GM21717 (cell line): ENCODE data around the gene HOMER1.

Experiments used
- ATAC-seq: cut with Tn5 transposase; IDR thresholded peaks from one replicate; pipeline ENCODE4 v1.9.1; 2021; ENCODE audit warnings: mild to moderate bottlenecking, moderate library complexity; ENCODE audit not compliant: unreplicated experiment

Gene HOMER1

DNA sequence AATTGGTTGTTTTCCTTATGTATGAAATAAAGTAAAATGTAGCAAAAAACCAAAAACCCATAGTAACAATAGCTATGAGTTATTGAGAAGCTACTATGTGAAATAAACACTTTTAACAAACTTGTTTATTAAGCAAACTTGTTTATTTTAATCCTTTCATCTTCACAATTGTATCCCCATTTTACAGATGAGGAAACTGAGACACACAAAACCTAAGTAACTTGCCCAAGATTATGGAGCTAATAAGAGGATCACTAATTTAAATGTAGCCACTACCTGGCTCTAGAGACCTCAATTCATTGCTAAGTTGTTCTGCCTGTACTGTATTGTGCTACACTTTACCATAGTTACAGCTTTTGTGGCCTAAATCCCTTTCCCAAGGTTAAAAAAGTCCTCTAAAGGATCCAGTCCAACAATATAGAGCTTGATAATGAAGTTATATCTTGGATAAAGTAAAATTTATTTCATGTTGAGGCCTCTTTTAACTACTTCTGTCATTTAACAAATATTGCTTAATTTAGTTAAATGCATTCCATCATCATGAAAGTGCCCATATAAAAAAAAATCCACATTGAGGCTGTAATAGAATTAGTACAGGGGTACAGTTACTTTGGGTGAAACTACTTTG lies 22.1 kb downstream of the HOMER1 start:
- ATAC-seq, result no peak

DNA sequence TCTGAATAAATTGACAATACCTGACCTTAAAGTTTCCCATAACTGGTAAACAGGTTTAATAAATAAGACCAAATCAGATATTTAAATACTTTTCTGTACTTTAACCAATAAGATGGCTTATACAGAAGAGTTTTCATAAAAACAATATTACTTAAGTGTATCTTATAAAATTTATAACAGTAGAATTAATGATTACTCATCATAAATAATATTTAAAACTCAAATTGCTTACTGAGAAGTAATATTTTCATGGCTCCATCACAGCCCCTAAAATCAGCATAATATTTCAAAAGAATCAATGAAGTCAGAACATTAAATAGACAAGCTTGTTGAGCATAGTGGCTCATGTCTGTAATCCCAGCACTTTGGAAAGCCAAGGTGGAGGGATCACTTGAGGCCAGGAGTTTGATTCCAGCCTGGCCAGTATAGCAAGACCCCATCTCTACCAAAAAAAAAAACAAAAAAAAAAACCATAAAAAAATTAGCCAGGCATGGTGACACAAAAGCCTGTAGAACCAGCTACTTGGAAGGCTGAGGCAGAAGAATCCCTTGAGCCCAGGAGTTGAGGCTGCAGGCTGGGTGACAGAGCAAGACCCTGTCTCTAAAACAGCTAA lies 23.5 kb downstream of the HOMER1 start:
- ATAC-seq, result no peak

DNA sequence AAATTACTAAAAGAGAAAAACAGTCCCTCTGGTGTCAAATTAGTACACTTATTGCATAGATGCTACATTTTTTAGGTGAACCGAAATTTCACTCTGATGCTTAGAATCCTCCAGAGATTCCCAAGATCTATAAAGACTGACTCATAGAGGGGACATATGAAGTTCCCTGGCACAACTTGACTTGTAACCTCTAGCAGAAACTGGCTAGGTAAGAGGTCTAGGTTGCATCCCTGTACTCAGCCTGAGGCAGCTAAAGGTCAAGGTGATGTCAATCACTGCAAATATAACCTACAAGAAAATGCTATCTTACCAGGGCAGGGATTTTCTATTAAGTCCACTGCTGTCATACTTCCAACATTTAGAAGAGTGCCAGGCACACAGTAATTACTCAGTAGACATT lies 24.2 kb downstream of the HOMER1 start:
- no peak for ATAC-seq

DNA sequence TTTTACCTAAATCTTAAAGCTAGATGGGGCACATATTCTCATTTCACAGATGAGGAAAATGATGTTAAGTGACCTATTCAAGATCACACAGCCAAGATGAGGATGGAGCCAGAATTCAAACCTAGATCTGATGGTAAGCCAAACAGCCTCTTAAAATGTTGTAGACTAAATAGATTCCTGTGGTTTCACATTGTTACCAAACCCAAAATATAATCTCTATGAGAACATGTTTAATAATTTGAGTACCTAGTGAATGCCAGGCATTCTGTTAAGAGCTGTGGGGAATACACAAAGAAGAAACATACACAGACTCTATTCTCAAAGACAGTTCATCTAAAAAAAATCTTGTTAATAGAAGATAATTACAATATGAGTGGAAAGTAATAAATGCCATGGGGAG lies 25.2 kb downstream of the HOMER1 start:
- no peak for ATAC-seq

DNA sequence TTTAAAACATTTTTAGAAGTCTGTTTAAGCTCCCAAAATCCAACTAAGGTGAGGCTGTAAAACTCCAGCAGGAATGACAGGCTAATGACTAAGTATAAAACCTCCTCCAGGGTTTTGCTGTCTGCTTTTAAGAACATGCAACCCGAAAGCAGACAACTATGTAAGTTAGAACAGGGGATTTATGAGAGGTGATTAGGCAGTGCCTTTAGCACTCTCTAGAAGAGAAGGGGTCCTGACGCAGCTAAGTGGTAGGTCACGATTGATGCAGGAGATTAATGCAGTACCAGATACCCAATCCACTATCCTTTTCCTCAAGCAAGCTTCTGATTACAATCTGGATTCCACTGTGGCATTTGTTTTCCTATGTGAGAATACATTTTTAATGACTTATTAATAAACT lies 25.9 kb downstream of the HOMER1 start:
- ATAC-seq, result no peak

DNA sequence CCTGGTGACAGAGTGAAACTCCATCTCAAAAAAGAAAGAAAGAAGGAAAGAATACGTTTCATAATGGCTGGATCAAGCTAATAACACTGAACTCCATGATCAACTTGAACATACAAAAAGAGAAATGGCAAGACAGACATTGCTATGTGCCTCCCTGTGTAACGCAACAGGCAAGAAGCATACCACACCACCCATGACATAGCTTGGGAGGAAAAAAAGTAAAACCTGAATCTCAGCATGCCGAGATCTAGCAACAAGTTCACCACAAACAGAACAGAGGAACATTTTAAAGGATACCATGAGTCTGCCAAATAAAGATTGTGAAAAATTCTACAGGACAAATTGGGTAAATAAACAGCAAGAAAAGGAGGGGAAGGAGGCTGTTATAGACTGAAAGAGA lies 26.7 kb downstream of the HOMER1 start:
- ATAC-seq, result no peak

DNA sequence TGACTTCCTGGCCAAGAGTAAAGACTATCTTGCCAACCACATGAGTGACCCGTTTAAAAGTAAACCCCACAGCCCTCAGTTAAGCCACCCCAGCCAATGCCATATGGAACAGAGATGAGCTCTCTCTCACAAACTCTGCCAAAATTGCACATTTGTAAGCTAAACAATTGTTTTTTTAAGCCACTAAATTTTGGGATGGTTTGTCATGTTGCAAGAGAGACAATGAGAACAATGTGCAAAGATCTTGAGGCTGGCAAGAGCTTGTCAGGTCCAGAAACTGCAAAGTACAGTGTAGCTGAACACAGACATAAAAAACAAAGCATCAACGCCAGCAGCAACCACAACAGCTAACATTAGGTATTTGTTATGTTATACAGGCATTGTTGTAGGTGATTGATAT lies 27.8 kb downstream of the HOMER1 start:
- ATAC-seq, result no peak

DNA sequence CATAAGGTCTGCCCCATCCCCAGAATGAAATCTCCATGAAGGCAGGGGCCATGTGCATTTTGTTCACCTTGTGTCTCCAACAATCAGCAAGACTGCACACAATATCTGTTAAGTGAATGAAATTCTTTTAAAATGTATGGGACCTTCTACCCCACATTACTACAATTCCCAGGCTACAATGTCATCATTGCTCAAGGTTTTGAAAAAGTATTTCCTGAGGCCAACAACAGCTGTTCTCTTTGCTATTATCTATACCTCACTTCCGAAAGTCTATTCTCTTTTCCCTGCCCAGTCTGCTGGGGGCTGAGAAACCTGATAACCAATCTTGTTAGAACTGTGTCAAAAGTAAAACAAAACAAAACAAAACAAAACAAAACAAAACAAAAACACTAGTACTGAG lies 29.2 kb downstream of the HOMER1 start:
- ATAC-seq, result no peak

DNA sequence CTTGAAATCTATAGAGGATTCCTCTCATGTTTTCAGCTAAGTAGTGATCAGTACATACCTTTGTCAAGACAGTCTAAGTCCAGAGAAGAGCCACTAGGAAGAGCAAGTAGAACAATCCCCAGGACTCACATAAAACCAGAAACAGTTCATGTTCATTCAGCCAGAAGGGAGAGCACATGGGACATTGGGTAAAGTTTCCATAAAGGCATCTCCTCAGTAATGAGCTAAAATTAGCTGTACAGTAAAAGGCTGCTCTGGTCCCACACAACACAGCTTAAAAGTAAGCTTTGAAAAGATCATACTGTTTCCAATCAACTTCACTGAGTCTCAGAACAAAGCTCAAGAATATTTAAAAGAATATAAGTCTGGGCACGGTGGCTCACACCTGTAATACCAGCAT lies 32.4 kb downstream of the HOMER1 start:
- no peak for ATAC-seq

DNA sequence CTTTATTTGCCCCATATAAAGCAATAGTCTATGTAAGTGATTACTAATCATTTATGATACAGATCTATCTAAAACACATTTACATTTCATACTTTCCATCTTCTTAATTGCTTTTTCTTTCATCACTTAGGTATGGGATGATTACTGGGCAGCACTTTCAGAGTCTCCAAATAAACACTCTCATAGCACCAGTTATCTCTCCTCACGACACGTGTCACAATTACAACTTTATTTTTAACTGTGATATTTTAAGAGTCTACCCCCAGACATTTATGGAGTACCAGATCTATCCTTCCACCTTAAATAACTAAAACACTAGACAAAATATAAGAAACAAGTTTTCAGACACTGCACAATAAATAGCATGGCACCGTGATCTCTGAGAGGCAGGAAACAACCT lies 32.9 kb downstream of the HOMER1 start:
- no peak for ATAC-seq

DNA sequence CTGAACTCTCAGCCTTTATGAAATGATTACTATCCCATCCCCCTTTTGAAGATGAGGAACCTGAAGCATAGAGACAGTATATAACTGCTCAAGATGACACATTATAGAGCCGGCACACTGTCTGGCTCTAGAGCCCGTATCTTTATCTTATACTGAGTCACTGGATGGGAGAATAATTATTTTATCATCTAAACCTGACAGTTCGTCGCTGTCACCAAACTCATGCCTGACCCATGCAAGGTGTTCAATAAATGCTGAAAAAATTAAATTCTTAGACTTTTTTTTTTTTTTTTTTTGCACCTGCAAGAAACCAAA lies 38.8 kb downstream of the HOMER1 start:
- ATAC-seq, result no peak

DNA sequence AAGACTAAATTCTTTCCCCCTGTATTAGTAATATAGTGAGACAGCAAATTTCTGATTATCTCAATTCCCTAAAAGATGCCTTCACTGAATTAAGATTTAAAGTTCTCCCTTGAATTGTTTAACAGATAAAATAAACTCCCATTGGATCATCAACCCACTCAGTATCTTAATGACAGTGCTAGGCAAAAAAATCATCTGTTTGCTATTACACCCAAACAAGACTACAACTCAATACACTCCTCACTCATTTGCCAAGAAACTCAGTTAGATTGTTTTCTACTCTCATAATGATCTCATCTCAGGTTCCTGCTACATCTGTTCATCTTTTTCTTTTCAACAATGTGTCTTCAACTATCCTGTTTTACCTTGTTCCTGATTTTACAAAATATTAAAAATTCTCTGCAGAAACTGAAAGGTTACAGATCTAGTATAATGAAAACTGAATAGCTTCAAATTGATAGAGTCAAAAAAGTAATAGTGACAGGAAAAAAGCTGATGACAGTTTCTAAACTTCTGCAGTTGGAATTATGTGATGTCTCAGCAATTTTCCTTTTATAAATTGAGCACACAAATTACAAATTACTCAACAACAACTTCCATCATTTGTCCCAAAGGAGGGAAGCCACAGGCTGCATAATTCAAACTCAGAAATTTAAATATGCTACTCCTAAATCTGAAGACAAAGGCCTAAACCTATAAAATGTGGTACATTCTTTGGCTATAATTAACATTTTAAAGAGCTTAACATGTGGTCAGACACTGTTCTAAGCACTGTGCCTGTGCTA lies 39.4 kb downstream of the HOMER1 start:
- ATAC-seq, result no peak

DNA sequence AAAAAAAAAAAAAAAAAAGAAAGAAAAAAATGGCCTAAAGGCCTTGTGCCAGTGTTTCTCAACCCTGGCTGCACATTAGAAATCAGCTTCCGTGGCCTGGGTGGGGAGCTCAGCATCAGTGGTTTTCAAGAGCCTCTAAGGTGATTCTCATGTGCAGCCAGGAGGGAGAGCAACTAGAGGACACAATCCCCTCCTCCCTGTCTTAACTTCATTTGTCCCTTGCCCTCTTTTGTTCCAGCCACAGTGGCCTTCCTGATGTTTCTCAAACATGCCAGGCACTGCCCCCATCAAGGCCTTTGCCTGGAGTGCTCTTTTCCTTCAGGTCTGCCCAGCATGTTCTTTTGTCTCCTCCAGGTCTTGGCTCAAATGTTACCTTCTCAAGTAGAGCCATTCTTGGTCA lies 42.4 kb downstream of the HOMER1 start:
- ATAC-seq, result no peak

DNA sequence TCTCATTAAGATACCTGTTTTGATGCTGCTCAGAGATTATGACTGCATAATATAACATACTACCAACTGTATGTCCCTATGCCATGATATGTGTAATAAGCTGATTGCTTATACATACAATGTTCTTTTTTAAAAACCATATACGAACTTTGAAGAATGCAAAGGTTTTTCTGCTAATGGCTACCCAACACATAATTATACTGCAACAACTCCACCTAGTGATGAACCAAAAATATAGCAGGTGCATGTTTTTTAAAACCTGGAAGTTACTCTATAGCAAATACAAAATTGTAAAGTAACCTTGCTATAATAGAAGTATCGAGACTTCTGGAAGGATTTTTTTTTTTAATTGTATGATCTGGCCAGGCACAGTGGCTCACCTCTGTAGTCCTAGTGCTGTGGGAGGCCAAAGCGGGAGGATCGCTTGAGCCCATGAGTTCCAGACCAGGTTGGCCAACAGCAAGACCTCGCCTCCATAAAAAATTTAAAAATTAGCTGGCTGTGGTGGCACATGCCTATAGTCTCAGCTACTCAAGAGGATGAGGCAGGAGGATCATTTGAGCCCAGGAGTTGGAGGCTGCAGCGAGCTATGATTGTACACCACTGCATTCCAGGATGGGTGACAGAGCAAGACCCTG lies 49.1 kb downstream of the HOMER1 start:
- ATAC-seq, result no peak

DNA sequence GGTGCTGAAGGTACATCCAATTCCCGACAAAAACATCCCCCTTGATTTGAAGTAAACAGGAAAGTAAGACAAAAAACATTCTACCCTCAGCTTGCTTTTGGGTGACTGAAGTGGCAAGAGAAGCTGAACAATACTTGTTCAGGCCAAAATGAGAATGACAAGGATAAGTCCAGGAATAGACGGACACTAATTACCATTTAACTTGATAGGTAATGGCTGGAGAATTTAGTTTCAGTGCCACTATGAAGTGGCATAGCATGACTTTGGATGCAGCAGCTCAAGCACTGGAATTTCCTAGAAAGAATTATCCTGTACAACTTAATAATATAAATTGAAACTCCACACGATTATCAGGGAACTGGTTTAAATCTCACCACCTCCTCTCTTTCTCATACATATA lies 49.7 kb downstream of the HOMER1 start:
- no peak for ATAC-seq

DNA sequence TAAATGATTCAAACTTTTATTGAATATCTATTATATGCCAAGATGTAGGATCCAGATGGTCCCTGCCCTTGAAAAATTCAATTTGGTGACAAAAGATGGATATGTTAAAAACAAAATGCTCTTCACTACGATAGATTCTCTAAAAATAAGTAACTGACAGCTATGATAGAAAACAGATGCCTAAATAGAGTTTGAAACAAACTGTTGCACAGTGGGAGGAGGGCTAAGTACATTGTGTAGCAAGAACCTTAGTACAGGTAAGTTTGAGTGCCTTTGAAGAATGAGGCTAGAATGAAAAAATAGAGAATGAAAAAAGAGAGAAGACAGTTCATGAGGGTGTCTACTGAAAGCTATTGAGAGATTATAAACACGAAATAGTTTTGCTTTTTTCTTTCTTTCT lies 54.3 kb downstream of the HOMER1 start:
- ATAC-seq, result no peak

DNA sequence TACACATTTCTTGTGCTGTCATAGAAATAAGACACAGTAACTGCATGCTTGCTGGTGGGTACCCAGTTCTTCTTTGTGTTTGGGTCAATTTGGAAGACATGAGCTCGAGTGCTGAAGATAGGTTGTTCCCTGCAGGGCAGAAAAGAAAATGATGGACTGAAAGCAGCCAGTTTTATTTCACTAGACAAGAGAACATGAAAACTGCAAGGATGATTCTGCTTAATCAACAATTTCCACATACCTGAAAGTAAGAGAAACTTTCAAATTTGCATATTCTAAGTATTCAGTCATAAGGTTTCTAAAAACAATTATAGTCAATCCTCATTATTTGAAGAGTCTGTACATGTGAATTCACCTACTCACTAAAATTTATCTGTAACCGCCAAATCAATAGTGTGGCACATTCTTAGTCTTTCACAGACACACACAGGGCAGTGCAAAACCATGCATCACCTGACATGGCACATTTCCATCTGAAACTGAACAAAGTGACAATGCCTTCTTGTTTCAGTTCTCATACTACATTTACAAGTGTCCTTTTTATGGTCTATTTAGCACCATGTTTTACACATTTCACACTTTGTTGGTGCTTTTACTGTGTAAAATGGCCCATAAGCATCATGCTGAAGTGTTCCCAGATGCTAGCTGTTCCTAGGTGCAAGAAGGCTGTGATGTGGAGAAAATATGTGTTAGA lies 56.9 kb downstream of the HOMER1 start:
- peak; percentile 88 for ATAC-seq

DNA sequence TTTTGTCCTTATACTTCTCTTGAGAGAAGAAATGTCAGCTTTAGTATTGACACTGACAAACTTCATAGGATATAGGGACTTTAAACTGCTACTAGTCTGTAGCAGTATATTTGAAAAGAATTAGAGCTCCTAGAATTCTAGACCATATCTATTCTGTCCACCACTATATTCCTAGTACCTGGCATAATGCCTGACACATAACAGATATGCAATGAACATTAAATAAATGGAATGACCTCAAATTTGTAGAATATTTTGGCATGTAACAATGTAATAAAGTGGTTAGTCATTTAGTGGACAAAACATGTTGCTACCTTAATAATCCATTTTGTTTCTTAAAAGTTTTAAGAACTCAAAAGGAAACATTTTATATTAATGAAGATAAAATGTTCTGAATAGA lies 57.5 kb downstream of the HOMER1 start:
- no peak for ATAC-seq

DNA sequence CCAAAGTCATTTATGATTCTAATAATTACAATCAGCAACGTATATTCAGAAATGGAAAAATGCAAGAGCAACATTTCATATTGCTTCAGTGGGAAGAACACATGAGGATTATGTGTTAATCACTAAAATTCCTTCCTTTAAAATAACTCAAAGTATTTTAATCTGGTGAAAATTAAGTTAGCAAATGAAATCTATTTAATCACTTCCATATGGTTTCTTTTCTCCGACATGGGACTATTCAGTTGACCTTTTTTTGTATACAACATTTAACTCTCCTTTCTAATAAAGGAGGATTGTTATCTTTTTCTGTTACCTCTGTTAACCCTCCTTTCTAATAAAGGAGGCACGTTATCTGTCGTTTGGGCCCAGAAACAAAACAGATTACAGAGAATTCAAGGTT lies 59.9 kb downstream of the HOMER1 start:
- no peak for ATAC-seq

DNA sequence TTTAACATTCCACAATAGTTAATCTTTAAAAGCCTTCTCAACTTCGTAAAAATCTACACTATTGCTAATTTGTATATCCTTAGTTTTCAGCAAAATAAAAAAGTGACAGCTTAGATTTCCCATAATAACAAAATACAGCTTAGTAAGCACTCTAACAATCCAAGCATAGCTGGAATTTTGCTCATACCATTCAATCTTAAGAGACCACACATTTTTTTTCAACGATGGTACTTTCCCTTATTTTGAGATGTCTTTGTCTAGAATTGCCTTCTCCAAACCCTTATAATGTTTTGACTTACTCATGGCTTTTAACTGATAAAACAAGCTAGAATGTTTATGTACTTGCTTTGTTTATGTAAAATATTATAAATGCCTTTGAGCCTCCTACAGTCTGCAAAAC lies 65.6 kb downstream of the HOMER1 start:
- no peak for ATAC-seq

DNA sequence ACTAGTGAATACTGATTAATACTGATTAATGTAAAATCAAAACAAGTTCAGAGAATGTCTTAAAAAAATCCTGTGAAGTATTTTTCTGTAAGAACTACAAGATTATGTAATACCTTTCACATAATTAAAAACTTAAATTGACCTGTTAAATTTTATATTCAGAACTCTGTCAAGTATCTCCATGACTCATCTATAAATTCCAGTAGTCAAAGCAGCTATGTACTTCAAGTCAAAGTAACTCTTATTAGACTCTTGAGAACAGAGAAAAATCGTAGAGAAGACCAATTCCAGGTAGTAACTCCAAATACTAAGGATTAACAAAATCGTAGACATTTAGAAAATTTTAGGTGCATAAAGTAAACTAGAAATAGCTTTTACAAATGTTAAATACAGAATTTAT lies 77.1 kb downstream of the HOMER1 start:
- ATAC-seq, result no peak

DNA sequence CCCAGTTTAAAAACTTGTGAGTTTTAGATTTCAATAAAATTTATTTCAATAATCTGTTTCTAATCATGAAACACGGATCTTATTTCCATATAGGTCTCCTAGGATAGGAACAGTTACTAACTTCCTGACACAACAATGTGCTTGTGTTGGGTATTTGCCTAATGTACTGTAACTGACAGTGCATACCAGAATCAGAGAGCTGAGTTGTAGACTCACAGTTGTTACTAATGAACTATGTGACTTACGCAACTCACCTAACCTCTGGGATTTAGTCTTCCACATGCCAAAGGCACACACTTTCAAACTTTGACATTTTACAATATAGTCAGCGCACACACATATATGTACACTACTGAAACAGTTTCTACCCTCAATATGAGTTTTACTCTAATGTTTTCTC lies 77.7 kb downstream of the HOMER1 start:
- ATAC-seq, result no peak
